BLaER1 (cell line): ENCODE measurements around the gene TPSB2.

Source experiments
- H3K27ac ChIP-seq: shearing (Covaris generic); formaldehyde crosslinking; 2 replicates; pipeline ENCODE4 v1.8.1; 2022
- H3K27me3 ChIP-seq: shearing (Covaris generic); formaldehyde crosslinking; 2 replicates; pipeline ENCODE4 v1.8.1; 2022
- H3K36me3 ChIP-seq: shearing (Covaris generic); formaldehyde crosslinking; 2 replicates; pipeline ENCODE4 v1.8.1; 2022
- H3K4me1 ChIP-seq: shearing (Covaris generic); formaldehyde crosslinking; 2 replicates; pipeline ENCODE4 v1.8.1; 2022
- H3K4me2 ChIP-seq: shearing (Covaris generic); formaldehyde crosslinking; 2 replicates; pipeline ENCODE4 v1.8.1; 2022
- H3K4me3 ChIP-seq: shearing (Covaris generic); formaldehyde crosslinking; 2 replicates; pipeline ENCODE4 v1.8.1; 2022
- H3K9ac ChIP-seq: shearing (Covaris generic); formaldehyde crosslinking; 2 replicates; pipeline ENCODE4 v1.8.1; 2022
- H3K9me3 ChIP-seq: shearing (Covaris generic); formaldehyde crosslinking; 2 replicates; pipeline ENCODE4 v1.8.1; 2022
- H4K20me1 ChIP-seq: shearing (Covaris generic); formaldehyde crosslinking; 2 replicates; pipeline ENCODE4 v1.8.1; 2022
- Cebpa-rat ChIP-seq: shearing (Covaris generic); IDR thresholded peaks from 2 replicates; pipeline ENCODE4 v1.8.1; 2022

Gene TPSB2

DNA sequence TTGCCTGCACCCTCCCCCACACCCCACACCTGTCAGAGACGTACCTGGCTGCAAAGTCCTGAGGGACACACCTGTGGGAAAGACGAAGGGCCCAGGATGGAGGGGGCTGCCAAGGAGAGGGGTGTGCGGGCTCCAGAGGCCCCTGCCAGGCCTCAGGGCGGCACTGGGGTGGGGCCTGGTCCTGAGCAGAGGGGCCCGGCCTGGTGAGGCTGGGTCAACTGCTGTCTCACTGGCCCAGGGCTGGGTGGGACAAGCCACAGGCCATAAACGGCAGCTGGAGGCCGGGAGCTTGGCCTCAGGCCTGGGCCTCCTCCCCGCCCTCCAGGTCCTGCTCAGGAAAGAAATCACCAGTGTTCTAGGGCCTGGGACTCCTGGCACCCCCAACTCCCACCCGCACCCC, 5.4 kb downstream of the TPSB2 start:
- no peak overlapping the region for H3K9ac ChIP-seq
- peaks cover 47% of the 10 kb centered on the region for H4K20me1 ChIP-seq
- H3K27me3 ChIP-seq = no peaks in the 10 kb centered on the region
- no peak overlapping the region for H3K4me3 ChIP-seq
- H3K4me2 ChIP-seq = no peak overlapping the region
- H3K36me3 ChIP-seq = peaks cover 16% of the 10 kb centered on the region
- no peaks in the 10 kb centered on the region for H3K4me1 ChIP-seq
- no peak for TF ChIP-seq Cebpa-rat
- no peaks in the 10 kb centered on the region for H3K9me3 ChIP-seq
- H3K27ac ChIP-seq = no peak overlapping the region

DNA sequence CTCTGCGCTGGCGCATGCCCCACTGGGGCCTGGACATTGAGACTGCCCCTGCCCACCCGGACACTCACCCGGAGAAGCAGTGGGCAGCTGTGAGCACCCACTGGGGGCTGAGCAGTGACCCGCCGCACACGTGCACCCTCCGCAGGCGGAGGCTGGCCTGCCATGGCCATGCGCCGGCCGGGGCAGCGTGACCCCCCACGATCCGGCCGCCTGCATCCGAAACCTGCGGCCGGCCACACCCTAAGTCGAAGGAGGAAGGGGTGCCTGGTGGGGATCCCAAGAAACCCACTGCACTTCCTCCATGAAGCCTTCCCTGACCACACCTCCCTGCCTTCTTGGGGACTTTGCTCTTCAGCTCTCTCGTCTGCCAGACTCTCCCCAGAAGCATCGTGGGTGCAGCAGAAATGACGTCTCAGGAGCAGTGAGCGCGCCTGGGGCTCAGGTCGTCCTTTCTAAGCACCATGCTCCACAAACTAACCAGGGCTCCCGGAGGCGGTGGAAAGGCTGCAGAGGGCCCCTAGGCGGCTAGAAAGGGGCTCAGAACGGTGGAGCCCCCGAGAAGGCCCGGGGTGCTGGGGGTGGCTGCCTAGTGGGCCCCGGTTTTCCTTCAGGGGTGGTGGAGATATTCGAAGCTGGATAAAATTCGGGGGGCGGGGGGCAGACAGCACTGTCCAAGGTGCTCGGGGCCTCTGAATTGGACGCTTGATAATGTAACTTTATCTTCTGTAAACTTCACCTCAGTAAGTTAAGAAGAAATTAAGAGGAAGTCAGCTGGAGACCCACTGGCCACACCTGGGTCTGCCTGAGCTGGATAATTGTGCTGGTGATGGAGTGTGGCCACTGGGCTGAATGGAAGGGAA, 6.4 kb downstream of the TPSB2 start:
- H4K20me1 ChIP-seq = peaks cover 47% of the 10 kb centered on the region
- no peak overlapping the region for H3K4me2 ChIP-seq
- no peaks in the 10 kb centered on the region for H3K4me1 ChIP-seq
- H3K27ac ChIP-seq = no peak overlapping the region
- peaks cover 24% of the 10 kb centered on the region for H3K36me3 ChIP-seq
- no peak overlapping the region for H3K9ac ChIP-seq
- H3K4me3 ChIP-seq = no peak overlapping the region
- no peak for TF ChIP-seq Cebpa-rat
- no peaks in the 10 kb centered on the region for H3K9me3 ChIP-seq
- no peaks in the 10 kb centered on the region for H3K27me3 ChIP-seq

DNA sequence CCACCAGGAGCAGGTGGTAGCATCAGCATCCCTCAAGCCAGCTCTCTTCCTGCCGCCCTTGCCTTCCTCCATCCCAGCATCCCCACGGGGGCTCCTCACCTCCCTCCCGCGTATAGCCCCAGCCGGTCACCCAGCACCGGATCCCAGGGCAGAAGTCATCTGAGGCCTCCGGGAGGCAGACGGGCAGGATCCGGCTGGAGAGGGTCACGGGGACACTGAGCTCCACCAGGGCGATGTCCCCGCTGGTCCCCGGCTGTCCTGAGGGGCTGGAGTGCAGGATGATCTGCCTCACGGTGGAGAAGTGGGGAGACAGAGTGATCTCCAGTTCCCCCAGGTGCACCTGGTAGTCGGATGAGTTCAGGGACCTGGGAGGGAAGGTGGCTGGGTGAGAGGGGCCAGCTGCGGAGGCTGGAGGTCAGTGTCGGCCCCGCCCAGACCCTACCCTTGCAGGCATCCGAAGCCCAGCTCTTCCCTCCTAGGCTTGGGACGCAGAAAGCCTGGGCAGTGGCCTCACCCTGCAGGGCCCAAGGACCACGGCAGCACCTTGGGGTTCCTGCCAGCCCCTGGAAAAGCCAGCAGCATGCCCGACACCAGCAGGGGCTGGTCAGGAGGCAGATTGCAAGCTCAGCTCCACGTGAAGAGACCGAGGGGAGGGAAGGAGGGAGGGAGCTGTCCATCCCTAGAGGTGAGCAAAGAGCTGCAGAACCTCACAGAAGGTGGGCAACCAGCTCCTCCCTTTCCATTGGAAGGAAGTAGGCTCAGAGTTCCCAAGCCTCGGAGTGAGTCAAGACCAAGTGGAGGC, 7.2 kb downstream of the TPSB2 start:
- no peaks in the 10 kb centered on the region for H3K4me1 ChIP-seq
- no peak overlapping the region for H3K4me3 ChIP-seq
- no peaks in the 10 kb centered on the region for H3K27me3 ChIP-seq
- H3K36me3 ChIP-seq = peaks cover 31% of the 10 kb centered on the region
- no peak for TF ChIP-seq Cebpa-rat
- H3K9me3 ChIP-seq = no peaks in the 10 kb centered on the region
- no peak overlapping the region for H3K9ac ChIP-seq
- no peak overlapping the region for H3K4me2 ChIP-seq
- peaks cover 47% of the 10 kb centered on the region for H4K20me1 ChIP-seq
- H3K27ac ChIP-seq = no peak overlapping the region

GRCh38 chr16:1221628-1222552, 8.1 kb downstream of the TPSB2 start:
- Histone ChIP-seq H3K4me2 (no peak overlapping the region), H3K9ac (no peak overlapping the region), H3K27ac (no peak overlapping the region), H3K4me1 (no peaks in the 10 kb centered on the region), H4K20me1 (peaks cover 56% of the 10 kb centered on the region), H3K27me3 (no peaks in the 10 kb centered on the region), H3K9me3 (no peaks in the 10 kb centered on the region), H3K36me3 (peaks cover 40% of the 10 kb centered on the region), H3K4me3 (no peak overlapping the region)
- no peak for TF ChIP-seq Cebpa-rat

DNA sequence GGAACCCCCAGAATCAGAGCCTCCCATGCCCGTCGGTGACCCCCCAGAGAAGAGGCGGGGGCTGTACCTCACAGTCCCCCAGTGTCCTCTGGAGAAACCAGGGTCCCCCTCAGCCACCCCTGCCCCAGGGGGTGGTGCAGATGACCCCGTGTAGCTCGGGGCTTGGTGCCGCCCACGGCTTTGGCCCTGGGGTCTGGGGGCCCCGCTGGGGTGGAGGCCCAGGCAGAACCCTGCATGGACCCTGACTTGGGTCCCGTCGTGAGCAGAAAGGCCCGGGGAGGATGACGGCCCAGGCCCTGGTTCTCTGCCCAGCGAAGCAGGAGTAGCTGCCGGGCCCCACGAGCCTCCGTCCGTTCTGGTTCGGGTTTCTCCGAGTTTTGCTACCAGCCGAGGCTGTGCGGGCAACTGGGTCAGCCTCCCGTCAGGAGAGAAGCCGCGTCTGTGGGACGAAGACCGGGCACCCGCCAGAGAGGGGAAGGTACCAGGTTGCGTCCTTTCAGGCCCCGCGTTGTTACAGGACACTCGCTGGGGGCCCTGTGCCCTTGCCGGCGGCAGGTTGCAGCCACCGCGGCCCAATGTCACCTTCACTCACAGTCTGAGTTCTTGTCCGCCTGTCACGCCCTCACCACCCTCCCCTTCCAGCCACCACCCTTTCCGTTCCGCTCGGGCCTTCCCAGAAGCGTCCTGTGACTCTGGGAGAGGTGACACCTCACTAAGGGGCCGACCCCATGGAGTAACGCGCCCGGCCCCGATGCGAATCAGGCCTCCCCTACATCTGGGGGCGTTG, 8.9 kb downstream of the TPSB2 start:
- H3K27me3 ChIP-seq = no peaks in the 10 kb centered on the region
- H3K4me1 ChIP-seq = peaks cover 3% of the 10 kb centered on the region

GRCh38 chr16:1220098-1220728, 9.8 kb downstream of the TPSB2 start:
- peaks cover 56% of the 10 kb centered on the region for H3K36me3 ChIP-seq

More for the DNA sequence above, 8.9 kb downstream of the TPSB2 start:
- Histone ChIP-seq H3K9me3 (no peaks in the 10 kb centered on the region), H3K36me3 (peaks cover 49% of the 10 kb centered on the region), H3K4me3 (no peak overlapping the region), H3K27ac (no peak overlapping the region), H4K20me1 (peaks cover 64% of the 10 kb centered on the region), H3K4me2 (no peak overlapping the region), H3K9ac (no peak overlapping the region)
- TF ChIP-seq Cebpa-rat = no peak

DNA sequence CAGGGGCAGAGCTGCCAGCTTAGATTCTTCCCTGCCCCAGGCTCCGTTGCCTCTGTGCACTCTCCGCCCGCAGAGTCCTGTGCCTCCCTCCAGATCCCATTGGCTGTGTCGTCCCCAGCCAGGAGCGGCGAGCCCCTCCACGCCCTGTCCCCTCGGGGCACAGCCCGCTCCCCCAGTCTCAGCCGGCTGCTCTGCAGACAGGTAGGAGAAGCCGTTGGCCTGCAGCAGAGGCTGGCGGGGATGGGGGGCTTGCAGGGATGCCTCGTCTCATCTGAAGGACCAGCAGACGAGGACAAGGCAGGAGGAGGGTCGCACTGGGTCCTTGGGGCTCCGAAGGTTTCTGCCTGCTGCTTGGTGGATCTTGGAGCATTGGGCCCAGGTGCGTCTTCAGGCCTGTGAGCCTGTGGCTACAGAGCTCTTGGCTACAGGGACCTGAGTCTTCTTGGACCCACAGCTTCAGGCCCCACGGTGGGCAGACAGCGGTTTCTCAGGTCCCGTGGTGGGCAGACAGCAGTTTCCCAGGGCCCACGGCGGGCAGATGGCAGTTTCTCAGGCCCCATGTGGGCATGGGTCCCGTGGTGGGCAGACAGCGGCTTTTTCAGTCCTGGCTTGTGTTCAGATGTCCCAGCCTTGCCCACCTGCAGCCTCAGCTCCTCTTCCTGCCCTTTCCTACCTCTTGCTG, 10.9 kb downstream of the TPSB2 start:
- Histone ChIP-seq H3K4me3 (no peak overlapping the region), H3K4me2 (no peak overlapping the region), H3K4me1 (peaks cover 9% of the 10 kb centered on the region), H3K9me3 (no peaks in the 10 kb centered on the region), H3K36me3 (peaks cover 67% of the 10 kb centered on the region), H4K20me1 (peaks cover 67% of the 10 kb centered on the region), H3K9ac (no peak overlapping the region), H3K27ac (no peak overlapping the region), H3K27me3 (no peaks in the 10 kb centered on the region)
- TF ChIP-seq Cebpa-rat = no peak

More at GRCh38 chr16:1220098-1220728, 9.8 kb downstream of the TPSB2 start:
- H4K20me1 ChIP-seq = peaks cover 64% of the 10 kb centered on the region
- no peak overlapping the region for H3K4me3 ChIP-seq
- no peaks in the 10 kb centered on the region for H3K9me3 ChIP-seq
- no peak overlapping the region for H3K4me2 ChIP-seq
- H3K9ac ChIP-seq = no peak overlapping the region
- H3K27ac ChIP-seq = no peak overlapping the region
- H3K4me1 ChIP-seq = peaks cover 9% of the 10 kb centered on the region
- no peak for TF ChIP-seq Cebpa-rat
- H3K27me3 ChIP-seq = no peaks in the 10 kb centered on the region
